ENCODE data around the gene IFRD2. TPM values are rescaled to one million over a fixed set of nuclear protein-coding genes. Genes with fewer than 3 reads are reported as not detected.

Gene IFRD2
- total and polyA plus RNA-seq, 2 of the 8 experiments (the other 6 are each of a cell fraction or from before 2014, with no cell fraction given) = 76.7 to 88.8 TPM

DNA sequence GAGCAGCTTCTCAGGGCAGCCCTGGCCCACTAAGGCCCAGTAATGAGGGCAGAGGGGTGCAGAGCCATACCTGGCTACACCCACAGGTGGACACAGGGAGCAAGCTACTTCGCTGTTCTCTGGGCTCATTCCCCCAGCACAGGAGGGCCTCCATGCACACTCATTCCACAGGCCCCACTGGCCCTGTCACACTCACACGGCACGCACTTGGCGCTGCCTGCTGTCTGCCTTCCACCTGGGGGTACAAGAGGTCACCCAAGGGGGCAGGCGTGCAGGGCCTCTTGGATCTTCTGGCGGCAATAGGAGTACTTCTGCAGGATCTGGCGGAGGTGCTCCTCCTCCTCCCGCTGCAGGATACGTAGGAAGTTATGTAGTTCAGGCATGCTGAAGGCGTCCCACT, 38.1 kb upstream of the IFRD2 start:
- 89% methylated on average over 10 of the region's 10 CpGs; no CpG with 5 or more reads in 1 of the 2 experiments for WGBS, 2 experiments (ENCODE audit: extremely low coverage in 1 of 2, insufficient coverage in 1 of 2, insufficient read length in 1 of 2, insufficient replicate concordance in 2 of 2, low coverage in 1 of 2, low lambda C conversion rate in 2 of 2, missing lambda C conversion rate in 1 of 2)
- peaks cover 0 to 25% of the 10 kb centered on the region in 2 experiments; a peak in 2 of 4 replicates for H3K79me2 ChIP-seq (ENCODE audit: control insufficient read depth in 1 of 2, insufficient read depth in 2 of 2, low read length in 2 of 2)
- POLR2A ChIA-PET (ENCODE audit: partially characterized antibody) = interaction anchor here (3.3 to 6.4 kb wide), 3 partner anchors 11 to 38 kb away, joined by 16 to 36 read pairs (median 17); partner anchors contain the start of genes HYAL2, IFRD2 and RASSF1
- TF ChIP-seq JUND (IDR thresholded peaks at IDR 0.05; ENCODE audit: low read length) (no peak), JUN (IDR thresholded peaks at IDR 0.05; ENCODE audit: low read depth, low read length) (no peak), ZNF274 (IDR thresholded peaks at IDR 0.05; ENCODE audit: borderline replicate concordance, extremely low read depth, low read length) (no peak), BRCA1 (IDR thresholded peaks at IDR 0.05; ENCODE audit: low read depth, low read length) (no peak), SIRT6 (IDR thresholded peaks at IDR 0.05; ENCODE audit: low read length) (no peak), TBP (IDR thresholded peaks at IDR 0.05; ENCODE audit: low read depth, low read length) (no peak), RFX5 (IDR thresholded peaks at IDR 0.05; ENCODE audit: borderline replicate concordance, low read depth, low read length) (no peak), TEAD4 (IDR thresholded peaks at IDR 0.05; ENCODE audit: low read depth, low read length) (no peak)

More for the DNA sequence above, 38.1 kb upstream of the IFRD2 start:
- no peak overlapping the region for H3K23ac ChIP-seq (ENCODE audit: insufficient read length)
- no peaks in the 10 kb centered on the region for H3K27me3 ChIP-seq (replicated peaks in 1 of 4; ENCODE audit: control insufficient read depth in 3 of 4, extremely low read depth in 1 of 4, insufficient read depth in 3 of 4, low read length in 3 of 4)
- H3K9ac ChIP-seq (replicated peaks in 1 of 4; ENCODE audit: extremely low read depth in 1 of 4, low read depth in 3 of 4, low read length in 3 of 4) = no peak overlapping the region
- no peak for DNase-seq (ENCODE audit: low read depth in 1 of 2, low spot score in 2 of 2)
- peaks cover 8 to 9% of the 10 kb centered on the region in 2 experiments for H4K20me1 ChIP-seq (replicated peaks in 1 of 2; ENCODE audit: control insufficient read depth in 1 of 2, insufficient read depth in 2 of 2, low read length in 2 of 2)
- no peak overlapping the region for H2BK20ac ChIP-seq (ENCODE audit: low read length)
- no peak overlapping the region for H4K91ac ChIP-seq (replicated peaks; ENCODE audit: insufficient read length, low read length)
- H2BK12ac ChIP-seq (ENCODE audit: low read depth, low read length) = no peak overlapping the region
- no peak overlapping the region for H3K4me2 ChIP-seq (ENCODE audit: insufficient read depth in 1 of 2, low read depth in 2 of 2, low read length in 2 of 2)
- H3K56ac ChIP-seq (replicated peaks; ENCODE audit: insufficient read length, low read depth, low read length) = no peak overlapping the region
- CTCF ChIA-PET (ENCODE audit: partially characterized antibody) = interaction anchor here (1.3 kb wide), 1 partner anchor 12 kb away, joined by 5 read pairs; no protein-coding TSS in a partner anchor
- H2AK5ac ChIP-seq (ENCODE audit: low read depth, low read length) = no peak overlapping the region
- H3K9me3 ChIP-seq (ENCODE audit: insufficient read depth in 2 of 2, low read depth in 1 of 2, low read length in 1 of 2) = no peaks in the 10 kb centered on the region
- H2BK5ac ChIP-seq (ENCODE audit: low read depth, low read length) = no peak overlapping the region
- H3K27ac ChIP-seq (ENCODE audit: low read depth, low read length) = no peak overlapping the region
- peaks cover 0 to 6% (median 4%) of the 10 kb centered on the region in 4 experiments; a peak in 3 of 7 replicates for H3K4me1 ChIP-seq (replicated peaks in 1 of 4; ENCODE audit: control insufficient read depth in 3 of 4, insufficient read depth in 4 of 4, low read length in 3 of 4)
- H4K8ac ChIP-seq (ENCODE audit: extremely low read depth, insufficient read depth, low read length) = no peak overlapping the region
- H4K5ac ChIP-seq (ENCODE audit: insufficient read length, low read depth, low read length) = no peak overlapping the region
- FAIRE-seq = no peak
- no peak overlapping the region for H3K4me3 ChIP-seq (ENCODE audit: extremely low read depth in 1 of 4, insufficient read depth in 2 of 4, low read depth in 3 of 4, low read length in 4 of 4)
- H2BK120ac ChIP-seq (replicated peaks; ENCODE audit: low read depth, low read length) = no peak overlapping the region
- H3K79me1 ChIP-seq (ENCODE audit: low read depth, low read length) = peaks cover 8% of the 10 kb centered on the region; the same call in 1 of the 2 replicates
- peaks cover 11 to 31% (median 24%) of the 10 kb centered on the region in 4 experiments; a peak in 7 of 8 replicates for H3K36me3 ChIP-seq (ENCODE audit: control insufficient read depth in 2 of 4, insufficient read depth in 4 of 4, low read length in 3 of 4)
- H3K14ac ChIP-seq (ENCODE audit: insufficient read length) = no peak overlapping the region
- no peak overlapping the region for H2BK15ac ChIP-seq (ENCODE audit: low read length)
- no peak overlapping the region for H2AFZ ChIP-seq (ENCODE audit: low read length)
- no peak overlapping the region for H3K4ac ChIP-seq (replicated peaks; ENCODE audit: insufficient read length, low read depth, low read length)
- no peak overlapping the region for H3K18ac ChIP-seq (ENCODE audit: extremely low read depth, low read length)
- peaks cover 11% of the 10 kb centered on the region; the same call in 1 of the 2 replicates for H3K23me2 ChIP-seq (ENCODE audit: low read depth, low read length)

All from H1 (cell line).